Trophoblast cell (in vitro differentiated cells and primary cell): Measurements from ENCODE around the gene CCDC127.
A peak's percentile ranks its signal among the peaks of the same experiment; 100 is the strongest.
"Not testable (repeated sequence)": the region's sequence is repeated elsewhere in the genome, so short reads cannot be mapped to it uniquely, and the experiment has no call there.

Source experiments
- DNase-seq, 2 donors: peaks; one replicate each; pipeline ENCODE4 v3.0.0-alpha.2; 2016
- H2AFZ ChIP-seq: 2 replicates; pipeline ENCODE4 v1.6.1; 2013; ENCODE audit warnings: low read length, moderate library complexity, mild to moderate bottlenecking; ENCODE audit not compliant: insufficient read depth, poor library complexity
- H2AK5ac ChIP-seq: 2 replicates; pipeline ENCODE4 v1.6.1; 2013; ENCODE audit warnings: mild to moderate bottlenecking, low read length
- H2BK120ac ChIP-seq: 2 replicates; pipeline ENCODE4 v1.6.1; 2013; ENCODE audit warnings: low read length, mild to moderate bottlenecking, moderate library complexity; ENCODE audit not compliant: insufficient read depth, poor library complexity
- H2BK12ac ChIP-seq: 2 replicates; pipeline ENCODE4 v1.6.1; 2013; ENCODE audit warnings: mild to moderate bottlenecking, low read length, moderate library complexity
- H2BK5ac ChIP-seq: 2 replicates; pipeline ENCODE4 v1.6.1; 2013; ENCODE audit warnings: low read length, low read depth, moderate library complexity, mild to moderate bottlenecking; ENCODE audit not compliant: poor library complexity
- H3K14ac ChIP-seq: 2 replicates; pipeline ENCODE4 v1.6.1; 2013; ENCODE audit warnings: mild to moderate bottlenecking, low read length
- H3K18ac ChIP-seq: 2 replicates; pipeline ENCODE4 v1.6.1; 2013; ENCODE audit warnings: mild to moderate bottlenecking, low read length
- H3K23ac ChIP-seq: 2 replicates; pipeline ENCODE4 v1.6.1; 2013; ENCODE audit warnings: low read length
- H3K27ac ChIP-seq: 2 replicates; pipeline ENCODE4 v1.5.1; 2013; ENCODE audit warnings: low read depth, mild to moderate bottlenecking, inconsistent platforms, low read length, moderate library complexity
- H3K27me3 ChIP-seq: 2 replicates; pipeline ENCODE4 v1.6.1; 2013; ENCODE audit warnings: inconsistent platforms, mild to moderate bottlenecking, low read length, moderate library complexity; ENCODE audit not compliant: insufficient read depth
- H3K36me3 ChIP-seq, 2 experiments: 1 replicate in 1 of 2; 2 replicates in 1 of 2; pipeline ENCODE4 v1.6.1; 2013; ENCODE audit warnings: low read length in 2 of 2, mild to moderate bottlenecking in 2 of 2, moderate library complexity in 1 of 2; ENCODE audit not compliant: insufficient read depth in 2 of 2, control insufficient read depth in 1 of 2
- H3K4ac ChIP-seq: 2 replicates; pipeline ENCODE4 v1.6.1; 2013; ENCODE audit warnings: low read depth, mild to moderate bottlenecking, low read length, moderate library complexity
- H3K4me1 ChIP-seq, 2 experiments: 1 replicate in 1 of 2; 2 replicates in 1 of 2; pipeline ENCODE4 v1.6.1; 2013; ENCODE audit warnings: low read length in 2 of 2, mild to moderate bottlenecking in 2 of 2, moderate library complexity in 1 of 2; ENCODE audit not compliant: insufficient read depth in 2 of 2, control insufficient read depth in 1 of 2
- H3K4me2 ChIP-seq: 2 replicates; pipeline ENCODE4 v1.6.1; 2013; ENCODE audit warnings: inconsistent platforms, mild to moderate bottlenecking, low read length, moderate library complexity
- H3K4me3 ChIP-seq: 2 replicates; pipeline ENCODE4 v1.5.1; 2013; ENCODE audit warnings: mild to moderate bottlenecking, low read depth, low read length, inconsistent platforms
- H3K79me1 ChIP-seq: one replicate; pipeline ENCODE4 v1.6.1; 2013; ENCODE audit warnings: low read length
- H3K79me2 ChIP-seq: 2 replicates; pipeline ENCODE4 v1.6.1; 2013; ENCODE audit warnings: low read length, mild to moderate bottlenecking; ENCODE audit not compliant: control insufficient read depth, insufficient read depth, poor library complexity
- H3K9ac ChIP-seq: 2 replicates; pipeline ENCODE4 v1.6.1; 2013; ENCODE audit warnings: mild to moderate bottlenecking, low read length
- H3K9me3 ChIP-seq: 2 replicates; pipeline ENCODE4 v1.6.1; 2013; ENCODE audit warnings: low read depth, mild to moderate bottlenecking, control low read depth, inconsistent platforms, low read length; ENCODE audit not compliant: insufficient read depth
- H4K12ac ChIP-seq: 2 replicates; pipeline ENCODE4 v1.6.1; 2013; ENCODE audit warnings: low read depth, mild to moderate bottlenecking, low read length, moderate library complexity
- H4K8ac ChIP-seq: 2 replicates; pipeline ENCODE4 v1.6.1; 2013; ENCODE audit warnings: low read depth, mild to moderate bottlenecking, low read length, moderate library complexity
- H4K91ac ChIP-seq: one replicate; pipeline ENCODE4 v1.6.1; 2013; ENCODE audit warnings: low read depth, mild to moderate bottlenecking, low read length, moderate library complexity
- WGBS: extraction: QIAGEN DNeasy Blood & Tissue Kit; methylation state at CpG from one replicate; pipeline ENCODE4 v1.1.7; 2013; ENCODE audit warnings: missing lambda C conversion rate; ENCODE audit not compliant: insufficient read length, insufficient coverage; ENCODE audit errors: extremely low coverage; 5-methylcytosine and 5-hydroxymethylcytosine counted together

The CCDC127 gene

GRCh38 chr5:197892-198489 lies 20.0 kb downstream of the CCDC127 start:
- Histone ChIP-seq H3K27ac (no peak overlapping the region), H3K23ac (no peak overlapping the region), H4K12ac (no peak overlapping the region), H3K79me1 (no peaks in the 10 kb centered on the region), H4K8ac (no peak overlapping the region), H3K27me3 (no peaks in the 10 kb centered on the region), H2BK120ac (no peak overlapping the region), H2AK5ac (no peak overlapping the region), H3K36me3 (peaks cover 0 to 2% of the 10 kb centered on the region in 2 experiments), H3K4me1 (no peaks in the 10 kb centered on the region), H3K4ac (no peak overlapping the region), H4K91ac (no peak overlapping the region), H3K9ac (no peak overlapping the region), H3K9me3 (no peaks in the 10 kb centered on the region), H3K79me2 (peaks cover 2% of the 10 kb centered on the region), H2AFZ (no peak overlapping the region), H3K4me3 (no peak overlapping the region), H3K4me2 (no peak overlapping the region), H2BK5ac (no peak overlapping the region), H2BK12ac (no peak overlapping the region), H3K18ac (no peak overlapping the region), H3K14ac (no peak overlapping the region)
- no CpG with 5 or more reads among the region's 12 CpGs for WGBS
- no peak for DNase-seq

- DNase-seq, result peak; percentile 50 to 69
- no CpG with 5 or more reads among the region's 18 CpGs for WGBS
- not testable (repeated sequence) for H3K18ac ChIP-seq
Measured at GRCh38 chr5:197031-197430, 20.9 kb downstream of the CCDC127 start.

GRCh38 chr5:196350-196749 lies 21.6 kb downstream of the CCDC127 start:
- Histone ChIP-seq H3K4me3 (no peak overlapping the region), H2AFZ (no peak overlapping the region), H3K4me2 (no peak overlapping the region), H3K79me2 (peaks cover 2% of the 10 kb centered on the region), H3K79me1 (no peaks in the 10 kb centered on the region), H3K4me1 (no peaks in the 10 kb centered on the region), H2BK12ac (no peak overlapping the region), H3K23ac (no peak overlapping the region), H4K12ac (no peak overlapping the region), H3K4ac (no peak overlapping the region), H3K27ac (no peak overlapping the region), H3K18ac (no peak overlapping the region), H3K27me3 (no peaks in the 10 kb centered on the region), H3K36me3 (peaks cover 0 to 2% of the 10 kb centered on the region in 2 experiments), H4K91ac (no peak overlapping the region), H2AK5ac (no peak overlapping the region), H4K8ac (no peak overlapping the region), H3K9ac (no peak overlapping the region), H2BK5ac (no peak overlapping the region), H2BK120ac (no peak overlapping the region), H3K9me3 (no peaks in the 10 kb centered on the region), H3K14ac (no peak overlapping the region)
- DNase-seq, result no peak
- WGBS, result no CpG with 5 or more reads among the region's 10 CpGs

More at GRCh38 chr5:197031-197430, 20.9 kb downstream of the CCDC127 start:
- H3K23ac ChIP-seq, H3K4me2 ChIP-seq, H3K79me2 ChIP-seq, H3K14ac ChIP-seq, H4K12ac ChIP-seq, H2BK12ac ChIP-seq, H3K9me3 ChIP-seq, H3K27ac ChIP-seq, H4K91ac ChIP-seq, H2BK120ac ChIP-seq, H3K4me1 ChIP-seq, H2BK5ac ChIP-seq, H2AFZ ChIP-seq, H3K9ac ChIP-seq, H3K4me3 ChIP-seq, H3K79me1 ChIP-seq, H3K36me3 ChIP-seq, H2AK5ac ChIP-seq, H3K4ac ChIP-seq, H3K27me3 ChIP-seq, H4K8ac ChIP-seq: not testable (repeated sequence)

DNA sequence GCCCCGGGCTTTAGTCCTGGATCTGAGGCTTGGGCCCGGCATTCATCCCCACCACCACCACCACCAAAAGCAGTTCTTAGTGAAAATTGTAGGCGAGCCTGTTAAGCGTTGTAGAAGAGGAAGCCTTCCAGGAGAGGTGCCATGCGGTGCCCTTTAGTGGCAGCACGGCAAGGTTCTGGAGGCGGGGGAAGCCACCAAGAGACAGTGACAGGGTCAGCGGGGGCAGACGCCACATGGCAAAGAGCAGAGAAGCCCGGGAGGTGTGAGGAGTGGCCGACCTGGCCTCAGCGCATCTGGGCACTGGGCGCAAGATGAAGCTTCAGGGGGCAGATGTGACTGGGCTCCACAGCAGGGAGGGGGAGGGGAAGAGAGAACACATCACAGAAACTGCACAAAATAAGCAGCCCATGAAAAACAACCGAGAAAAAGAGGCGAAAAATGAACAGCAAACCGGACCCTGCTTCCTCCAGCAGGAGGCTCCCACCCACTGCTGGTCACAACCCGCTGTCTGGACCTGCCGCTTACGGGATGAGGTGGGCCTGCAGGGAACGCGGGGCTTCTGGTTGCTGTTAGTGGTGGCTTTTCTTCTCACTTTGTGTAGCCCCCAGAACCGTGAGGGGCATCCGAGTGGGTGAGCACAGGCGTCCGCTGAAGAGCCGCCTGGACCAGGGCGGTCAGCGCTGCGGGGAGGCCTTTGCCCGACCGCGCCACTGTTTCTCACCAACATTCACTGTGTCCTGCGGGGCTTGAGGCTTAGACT lies 22.4 kb downstream of the CCDC127 start:
- H3K9me3 ChIP-seq, result no peaks in the 10 kb centered on the region
- H4K91ac ChIP-seq, result no peak overlapping the region
- H2AK5ac ChIP-seq, result no peak overlapping the region
- no CpG with 5 or more reads among the region's 33 CpGs for WGBS
- no peak overlapping the region for H3K14ac ChIP-seq
- peaks cover 0 to 2% of the 10 kb centered on the region in 2 experiments for H3K36me3 ChIP-seq
- no peak overlapping the region for H3K27ac ChIP-seq
- H2BK120ac ChIP-seq, result no peak overlapping the region
- H3K4me2 ChIP-seq, result no peak overlapping the region
- no peak overlapping the region for H4K12ac ChIP-seq
- no peak overlapping the region for H2AFZ ChIP-seq
- no peak overlapping the region for H4K8ac ChIP-seq
- peaks cover 2% of the 10 kb centered on the region for H3K79me2 ChIP-seq
- H3K9ac ChIP-seq, result no peak overlapping the region
- H3K4ac ChIP-seq, result no peak overlapping the region
- H3K4me3 ChIP-seq, result no peak overlapping the region
- no peak overlapping the region for H3K18ac ChIP-seq
- no peaks in the 10 kb centered on the region for H3K27me3 ChIP-seq
- H2BK12ac ChIP-seq, result no peak overlapping the region
- H3K23ac ChIP-seq, result no peak overlapping the region
- no peak for DNase-seq
- H3K4me1 ChIP-seq, result no peaks in the 10 kb centered on the region
- no peak overlapping the region for H2BK5ac ChIP-seq
- no peaks in the 10 kb centered on the region for H3K79me1 ChIP-seq
